GM21381 (cell line): Measurements from ENCODE around the gene STRN3.
"Not testable (repeated sequence)": the region's sequence is repeated elsewhere in the genome, so short reads cannot be mapped to it uniquely, and the experiment has no call there.

Source experiments
- ATAC-seq: cut with Tn5 transposase; IDR thresholded peaks from one replicate; pipeline ENCODE4 v1.9.1; 2021; ENCODE audit warnings: mild to moderate bottlenecking, moderate library complexity; ENCODE audit not compliant: unreplicated experiment

Gene STRN3

DNA sequence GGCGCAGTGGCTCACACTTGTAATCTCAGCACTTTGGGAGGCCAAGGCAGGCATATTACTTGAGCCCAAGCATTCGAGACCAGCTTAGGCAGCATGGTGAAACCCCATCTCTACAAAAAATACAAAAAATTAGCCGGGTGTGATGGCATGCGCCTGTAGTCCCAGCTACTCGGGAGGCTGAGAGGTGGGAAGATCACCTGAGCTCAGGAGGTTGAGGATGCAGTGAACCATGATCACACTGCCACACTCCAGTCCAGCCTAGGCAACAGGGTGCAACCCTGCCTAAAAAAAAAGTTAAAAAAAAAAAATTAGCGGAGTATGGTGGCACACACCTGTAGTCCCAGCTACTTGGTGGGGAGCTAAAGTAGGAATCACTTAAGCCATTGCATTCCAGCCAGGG, 22.2 kb downstream of the STRN3 start:
- not testable (repeated sequence) for ATAC-seq

GRCh38 chr14:31003284-31003683, 22.9 kb downstream of the STRN3 start:
- ATAC-seq: no peak

DNA sequence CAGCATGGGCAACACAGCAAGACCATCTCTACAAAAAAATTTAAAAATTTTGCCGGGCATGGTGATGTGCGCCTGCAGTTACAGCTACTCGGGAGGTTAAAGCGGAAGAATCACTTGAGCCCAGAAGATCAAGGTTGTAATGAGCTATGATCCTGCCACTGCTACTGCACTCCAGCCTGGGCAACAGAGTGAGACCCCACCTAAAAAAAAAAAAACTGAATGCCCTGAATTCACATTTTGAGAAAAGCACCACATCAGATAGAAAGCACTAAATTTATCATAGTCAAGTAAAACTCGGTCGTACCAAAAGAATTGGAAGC, 24.9 kb downstream of the STRN3 start:
- no peak for ATAC-seq

GRCh38 chr14:31000629-31001338, 25.4 kb downstream of the STRN3 start:
- no peak for ATAC-seq

DNA sequence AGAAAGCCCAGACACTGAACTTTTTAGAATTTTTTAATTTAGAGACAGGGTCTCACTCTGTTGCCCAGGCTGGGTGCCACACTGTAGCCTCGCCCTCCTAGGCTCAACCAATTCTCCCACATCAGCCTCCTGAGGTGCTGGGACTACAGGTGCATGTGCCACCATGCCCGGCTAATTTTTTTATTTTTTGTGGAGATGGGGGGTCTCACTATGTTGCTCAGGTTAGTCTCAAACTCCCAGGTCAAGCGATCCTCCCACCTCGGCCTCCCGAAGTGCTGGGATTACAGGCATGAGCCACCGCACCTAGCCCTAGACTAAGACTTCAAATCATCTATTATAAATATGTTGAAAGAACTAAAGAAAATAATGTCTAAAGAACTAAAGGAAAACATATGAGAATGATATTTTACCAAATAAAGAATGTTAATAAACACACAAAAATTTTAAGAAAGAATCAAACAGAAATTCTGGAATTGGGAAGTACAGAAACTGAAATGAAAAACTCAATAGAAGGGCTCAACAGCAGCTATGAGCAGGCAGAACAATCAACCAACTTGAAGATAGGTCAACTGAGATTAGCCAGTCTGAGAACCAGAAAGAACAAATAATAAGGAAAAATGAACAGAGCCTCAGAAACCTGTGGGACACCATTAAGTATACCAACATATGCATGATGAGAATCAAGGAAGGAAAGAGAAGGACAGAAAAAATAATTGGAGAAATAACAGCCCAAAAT, 27.0 kb downstream of the STRN3 start:
- ATAC-seq: no peak

DNA sequence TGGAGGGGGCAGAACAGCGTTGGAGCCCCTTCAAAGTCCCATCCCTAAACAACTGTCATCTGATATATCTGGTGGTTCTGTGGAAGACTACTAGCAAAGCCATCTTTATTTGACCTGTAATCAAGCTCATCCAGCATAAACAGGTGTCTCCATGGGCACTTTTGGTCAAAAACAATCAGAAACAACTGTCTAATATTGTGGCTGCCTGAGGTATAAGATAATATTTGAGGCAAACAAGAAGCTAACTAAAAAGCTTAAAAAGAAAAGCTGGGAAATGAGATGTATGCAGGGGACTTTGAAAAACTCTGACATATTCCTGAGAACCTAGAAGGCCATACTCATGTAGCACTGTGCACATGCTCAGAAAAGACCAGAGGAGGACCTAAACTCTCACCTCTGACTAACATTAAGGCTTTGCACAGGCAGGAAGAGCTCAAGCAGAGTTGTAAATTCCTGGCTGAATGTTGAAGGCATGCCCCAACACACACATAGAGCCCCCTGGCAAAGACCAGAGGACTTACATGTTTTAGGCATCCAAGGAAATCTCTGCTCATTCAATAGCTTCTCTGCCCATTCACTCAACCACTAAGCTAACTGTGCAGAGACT, 28.0 kb downstream of the STRN3 start:
- ATAC-seq: no peak

DNA sequence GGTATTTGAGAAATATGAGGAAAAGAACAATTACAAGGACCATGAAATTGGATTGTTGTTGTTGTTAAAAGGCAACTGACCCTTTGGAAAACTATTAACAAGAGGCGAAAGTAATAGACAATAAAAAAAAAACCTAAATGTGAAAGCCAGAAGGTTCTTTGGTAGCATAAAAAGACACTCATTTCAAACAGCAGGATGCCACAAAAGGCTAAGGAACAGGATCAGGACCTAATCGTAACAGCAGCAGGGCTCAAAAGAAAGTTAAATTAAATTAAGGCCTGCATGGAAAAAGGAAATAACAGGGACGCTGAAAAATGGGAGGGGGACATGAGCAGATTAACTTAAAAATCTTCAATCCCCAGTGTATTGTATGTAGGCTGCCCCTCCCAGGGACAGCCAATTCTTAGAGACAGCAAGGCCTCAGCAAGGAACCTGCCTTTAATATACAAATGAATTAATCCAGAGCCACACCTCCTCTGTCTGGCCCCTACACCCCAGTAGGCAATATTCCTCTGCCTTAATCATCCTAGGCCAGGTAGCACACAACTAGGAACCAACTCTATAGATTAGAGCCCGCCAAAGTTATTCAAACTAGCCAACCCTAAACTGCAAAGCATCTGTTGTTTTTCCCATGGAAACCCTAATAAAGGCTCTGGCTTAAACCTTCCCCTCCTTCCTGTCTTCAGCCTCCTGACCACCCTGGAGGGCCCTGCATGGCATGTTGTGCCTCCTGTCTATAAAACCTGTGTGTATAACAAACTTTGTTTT, 29.1 kb downstream of the STRN3 start:
- ATAC-seq: no peak

DNA sequence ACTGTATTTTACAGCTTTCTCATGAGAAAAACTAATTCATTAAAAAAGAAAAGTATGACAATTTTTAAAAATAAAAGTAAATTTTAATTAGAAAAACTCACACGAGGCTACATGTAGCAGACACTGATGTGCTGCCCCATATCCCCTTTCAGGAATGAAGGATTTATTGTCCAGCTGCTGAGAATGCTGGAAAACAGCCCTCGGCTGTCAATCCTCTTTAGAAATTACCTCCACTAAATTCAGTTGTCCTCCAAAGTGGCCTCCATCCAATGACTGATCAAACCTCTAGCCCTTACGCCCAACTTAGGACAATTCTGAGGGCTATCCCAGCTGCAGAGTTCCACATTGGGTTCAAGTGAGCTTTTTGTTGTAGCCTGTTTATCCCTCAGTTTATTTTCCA, 30.5 kb downstream of the STRN3 start:
- ATAC-seq: no peak

DNA sequence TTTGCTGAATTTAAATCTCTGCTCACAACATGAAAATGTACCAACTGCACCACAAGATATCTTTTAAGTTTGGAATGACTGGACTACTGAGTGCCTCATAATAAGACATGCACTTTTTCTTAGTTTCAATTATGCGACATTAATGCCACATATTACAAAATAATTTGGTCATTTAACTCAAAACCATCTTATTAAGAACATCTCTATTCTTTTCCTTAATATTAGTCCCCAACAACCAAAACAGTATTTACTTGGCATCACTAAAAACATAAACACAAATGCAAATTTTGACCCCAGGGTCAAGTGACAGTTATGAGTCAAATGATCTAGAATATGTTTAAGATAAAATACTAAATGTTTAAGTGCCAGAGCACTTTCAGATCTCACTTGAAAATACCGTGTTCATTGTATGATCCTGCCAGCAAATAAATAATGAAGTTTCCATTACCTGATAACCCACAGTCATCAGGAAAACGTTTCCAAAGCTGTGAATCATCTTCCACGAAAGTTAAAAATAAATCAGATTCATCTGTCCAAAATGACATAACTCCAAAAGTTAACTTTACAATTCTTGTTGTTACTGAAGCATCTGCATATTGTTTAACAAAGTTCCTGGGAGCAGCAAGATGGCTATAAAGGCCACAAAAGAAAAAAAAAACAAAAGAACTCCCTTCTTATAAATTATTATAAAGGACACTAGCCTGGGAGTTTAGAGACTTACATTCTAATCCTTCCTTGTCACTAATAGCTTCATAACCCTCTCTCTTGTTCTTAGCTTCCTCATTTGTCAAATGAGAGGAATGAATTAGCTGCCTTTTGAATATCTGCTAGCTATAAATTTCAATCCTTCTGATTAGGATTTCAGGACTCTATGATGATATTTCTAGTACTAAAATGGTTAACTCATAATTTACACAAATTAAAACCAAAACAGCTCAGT, 31.2 kb downstream of the STRN3 start:
- ATAC-seq: peak; percentile 56

GRCh38 chr14:30993071-30993470, 33.1 kb downstream of the STRN3 start:
- no peak for ATAC-seq

DNA sequence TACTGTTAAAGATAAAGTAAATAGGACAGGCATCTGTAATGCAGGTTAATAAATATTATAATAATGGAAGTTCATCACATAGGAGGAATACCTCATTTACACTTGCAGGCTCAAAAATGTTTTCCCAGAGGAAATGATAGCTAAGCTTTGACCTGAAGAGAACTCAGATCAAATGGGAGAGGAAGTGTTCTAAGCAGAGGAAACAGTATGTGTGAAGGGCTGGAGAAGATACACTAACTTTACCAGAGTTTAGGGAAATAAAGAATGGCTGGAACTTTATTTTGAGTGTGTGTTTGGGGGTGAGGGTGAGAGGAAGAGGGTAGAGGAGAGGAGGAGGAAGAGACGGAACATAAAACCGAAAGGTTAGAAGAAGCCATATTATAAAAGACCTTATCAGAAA, 34.8 kb downstream of the STRN3 start:
- ATAC-seq: no peak

GRCh38 chr14:30990770-30991169, 35.4 kb downstream of the STRN3 start:
- ATAC-seq: no peak

DNA sequence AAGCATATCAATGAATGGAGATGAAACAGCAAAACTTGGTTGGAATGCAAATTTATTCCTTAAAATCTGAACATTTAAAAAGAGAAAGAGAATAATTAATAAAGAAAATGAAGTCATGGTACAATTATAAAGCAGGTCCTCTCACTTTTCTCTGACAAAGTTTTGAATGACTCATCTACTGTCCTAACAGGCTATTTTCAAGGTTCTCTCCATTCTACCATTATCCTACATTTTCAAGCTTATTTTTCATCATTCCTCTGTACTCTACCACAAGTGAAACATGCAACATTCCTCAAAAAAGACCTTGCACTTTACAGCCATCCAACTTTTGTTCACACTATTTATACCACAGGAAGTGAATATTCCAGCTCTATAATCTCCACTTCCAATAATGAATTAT, 37.7 kb downstream of the STRN3 start:
- no peak for ATAC-seq

- no peak for ATAC-seq
Observed at GRCh38 chr14:30985796-30986195, 40.4 kb downstream of the STRN3 start.

DNA sequence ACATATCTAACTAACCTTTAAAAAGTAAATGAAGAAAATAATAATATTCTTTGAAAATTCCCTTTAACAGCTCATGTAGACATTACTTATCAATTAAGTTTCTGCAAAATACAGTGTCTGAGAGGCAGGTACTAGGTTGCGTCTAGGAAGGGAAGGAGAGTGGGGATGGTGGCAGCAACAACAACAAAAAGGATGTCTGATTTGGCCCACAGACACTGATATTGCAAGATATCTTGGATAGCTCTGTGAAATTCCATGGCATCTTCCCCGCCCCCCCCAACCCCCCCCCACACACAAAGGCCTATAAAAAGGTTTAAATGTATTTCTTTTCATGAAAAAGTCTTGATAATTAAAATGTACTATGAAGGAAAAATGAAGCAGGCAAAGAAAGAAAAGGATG, 42.3 kb downstream of the STRN3 start:
- ATAC-seq: no peak

DNA sequence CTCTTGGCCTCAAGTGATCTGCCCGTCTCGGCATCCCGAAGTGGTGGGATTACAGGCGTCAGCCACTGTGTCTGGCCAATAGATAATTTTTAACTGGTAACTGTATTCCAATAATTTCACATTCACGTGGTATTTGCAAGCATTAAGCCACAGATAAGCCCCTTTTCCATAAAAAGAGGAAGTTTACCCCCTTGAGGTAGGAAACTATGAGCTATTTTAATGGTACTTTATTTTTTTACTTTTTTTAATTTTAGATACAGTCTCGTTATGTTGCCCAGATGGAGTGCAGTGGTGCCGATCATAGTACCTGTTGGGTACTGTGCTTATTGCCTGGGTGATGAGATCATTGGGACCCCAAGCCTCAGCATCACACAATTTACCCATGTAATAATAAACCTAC, 43.6 kb downstream of the STRN3 start:
- no peak for ATAC-seq

- ATAC-seq: no peak
Observed at GRCh38 chr14:30980980-30981379, 45.2 kb downstream of the STRN3 start.

DNA sequence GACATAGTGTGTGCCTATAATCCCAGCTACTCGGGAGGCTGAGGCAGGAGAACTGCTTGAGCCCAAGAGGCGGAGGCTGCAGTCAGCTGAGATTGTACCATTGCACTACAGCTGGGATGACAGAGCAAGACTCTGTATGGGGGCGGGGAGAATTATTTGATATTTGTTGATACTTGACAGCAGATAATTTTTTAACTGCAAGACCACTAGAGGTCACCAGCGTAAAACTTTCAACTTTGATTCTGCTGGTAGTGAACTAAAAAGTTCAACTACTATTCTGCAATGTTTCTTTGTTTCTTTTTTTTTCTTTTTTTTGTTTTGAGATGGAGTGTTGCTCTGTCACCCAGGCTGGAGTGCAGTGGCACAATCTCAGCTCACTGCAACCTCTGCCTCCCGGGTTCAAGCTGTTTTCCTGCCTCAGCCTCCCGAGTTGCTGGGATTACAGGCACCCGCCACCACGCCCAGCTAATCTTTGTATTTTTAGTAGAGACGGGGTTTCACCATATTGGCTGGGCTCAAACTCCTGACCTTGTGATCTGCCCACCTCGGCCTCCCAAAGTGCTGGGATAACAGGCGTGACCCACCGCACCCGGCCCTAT, 46.0 kb downstream of the STRN3 start:
- ATAC-seq: not testable (repeated sequence)

DNA sequence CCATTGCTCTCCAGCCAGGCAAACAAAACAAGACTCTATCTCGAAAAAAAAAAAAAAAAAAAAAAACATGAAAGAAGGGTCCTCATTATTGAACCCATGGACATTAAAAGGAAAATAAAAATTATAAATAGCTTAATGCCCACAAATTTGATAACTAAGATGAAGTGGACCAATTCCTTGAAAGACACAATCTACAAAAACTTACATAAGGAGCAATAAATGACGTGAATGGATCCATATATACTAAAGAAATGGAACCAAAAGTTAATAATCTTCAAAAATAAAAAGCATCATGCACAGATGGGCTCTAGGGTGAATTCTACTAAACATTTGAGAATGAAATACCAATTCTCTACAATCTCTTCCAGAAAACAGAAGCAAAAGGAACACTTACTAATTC, 48.4 kb downstream of the STRN3 start:
- no peak for ATAC-seq

DNA sequence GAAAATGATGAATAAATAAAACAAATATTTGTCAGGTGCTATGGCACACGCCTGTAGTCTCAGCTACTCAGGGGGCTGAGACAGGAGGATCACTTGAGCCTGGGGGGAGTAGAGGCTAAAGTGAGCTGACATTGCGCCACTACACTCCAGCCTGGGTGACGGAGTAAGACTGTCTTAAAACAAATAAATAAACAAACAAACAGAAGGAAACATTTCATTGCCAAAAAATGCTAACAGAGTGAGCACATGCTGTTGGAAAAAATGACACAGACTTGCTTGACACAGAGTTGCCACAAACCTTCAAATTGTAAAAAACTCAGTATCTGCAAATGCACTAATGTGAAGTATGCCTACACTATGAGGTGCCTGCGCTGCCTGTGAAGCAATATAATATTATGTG, 51.6 kb downstream of the STRN3 start:
- no peak for ATAC-seq
